ENCODE measurements around the gene RPS25.

- TF ChIP-seq YY1 (IDR thresholded peaks at IDR 0.05; ENCODE audit: insufficient read depth, insufficient read length) = no peak
- TF ChIP-seq SUZ12 (IDR thresholded peaks at IDR 0.05; ENCODE audit: extremely low read depth, insufficient read depth, insufficient read length) = no peak
These were observed 17.2 kb downstream of the RPS25 start for GRCh38 chr11:119000906-119001305.
